Liver (tissue), 9 donors: ENCODE data around the gene PKP4. TPM values are rescaled to one million over a fixed set of nuclear protein-coding genes. Genes with fewer than 3 reads are reported as not detected.

Source experiments
- DNase-seq: peaks from one replicate; pipeline ENCODE4 v3.0.0-alpha.2; 2017; ENCODE audit warnings: low spot score
- H3K27ac ChIP-seq, 2 donors: one replicate each; pipeline ENCODE4 v1.7.0; 2013; ENCODE audit warnings: inconsistent platforms in 2 of 2, low read length in 2 of 2, control low read depth in 1 of 2, low read depth in 1 of 2, mild to moderate bottlenecking in 1 of 2
- H3K27me3 ChIP-seq, 4 donors: one replicate each; pipeline versions ENCODE4 v1.6.1 to v1.7.0; 2013; ENCODE audit warnings: low read length in 3 of 4, inconsistent platforms in 1 of 4, mild to moderate bottlenecking in 1 of 4, moderate library complexity in 1 of 4; ENCODE audit not compliant: control insufficient read depth in 4 of 4, insufficient read depth in 4 of 4
- H3K36me3 ChIP-seq, 4 donors: one replicate each; pipeline versions ENCODE4 v1.6.1 to v1.7.0; 2013; ENCODE audit warnings: low read length in 3 of 4, mild to moderate bottlenecking in 3 of 4, low read depth in 1 of 4, moderate library complexity in 1 of 4; ENCODE audit not compliant: control insufficient read depth in 4 of 4, insufficient read depth in 3 of 4
- H3K4me1 ChIP-seq, 4 donors: one replicate each; pipeline versions ENCODE4 v1.6.1 to v1.7.0; 2013; ENCODE audit warnings: low read length in 3 of 4, mild to moderate bottlenecking in 3 of 4, moderate library complexity in 1 of 4; ENCODE audit not compliant: control insufficient read depth in 4 of 4, insufficient read depth in 4 of 4
- H3K4me3 ChIP-seq, 3 donors: one replicate each; pipeline versions ENCODE4 v1.6.1 to v1.7.0; 2013; ENCODE audit warnings: low read length in 3 of 3, control low read depth in 1 of 3, low read depth in 1 of 3, mild to moderate bottlenecking in 1 of 3
- H3K9ac ChIP-seq, 2 donors: one replicate each; pipeline ENCODE4 v1.7.0; 2013; ENCODE audit warnings: low read length in 2 of 2, mild to moderate bottlenecking in 2 of 2, moderate library complexity in 2 of 2, control low read depth in 1 of 2, low read depth in 1 of 2
- H3K9me3 ChIP-seq, 4 donors: one replicate each; pipeline versions ENCODE4 v1.6.1 to v1.7.0; 2013; ENCODE audit warnings: low read length in 3 of 4; ENCODE audit not compliant: control insufficient read depth in 4 of 4
- ATF3 ChIP-seq: IDR thresholded peaks from 2 replicates; pipeline ENCODE4 v1.6.1; 2016; ENCODE audit warnings: antibody characterized with exemption
- CTCF ChIP-seq: fragments of 150-350 bp; IDR thresholded peaks from 2 replicates; pipeline ENCODE4 v1.5.1; 2017; ENCODE audit warnings: improper control_type of control experiment, low read depth, low read length; ENCODE audit not compliant: missing input control
- EGR1 ChIP-seq, 2 donors: IDR thresholded peaks; 2 replicates each; pipeline ENCODE4 v1.6.1; 2016 to 2018; ENCODE audit warnings: antibody characterized with exemption in 2 of 2, low read depth in 2 of 2
- FOXA2 ChIP-seq: IDR thresholded peaks from 2 replicates; pipeline ENCODE4 v1.6.1; 2016; ENCODE audit warnings: antibody characterized with exemption
- GABPA ChIP-seq, 2 donors: IDR thresholded peaks in 1 of 2; conservative IDR thresholded peaks in 1 of 2; 2 replicates each; pipeline ENCODE4 v1.6.1; 2016; ENCODE audit warnings: antibody characterized with exemption in 2 of 2, mild to moderate bottlenecking in 1 of 2, moderate library complexity in 1 of 2
- HNF4A ChIP-seq, 2 donors: conservative IDR thresholded peaks; 2 replicates each; pipeline ENCODE4 v1.6.1; 2016; ENCODE audit warnings: antibody characterized with exemption in 2 of 2, mild to moderate bottlenecking in 2 of 2
- JUND ChIP-seq, 2 donors: IDR thresholded peaks; 2 replicates each; pipeline ENCODE4 v1.6.1; 2016; ENCODE audit warnings: antibody characterized with exemption in 2 of 2
- MAX ChIP-seq: IDR thresholded peaks from 2 replicates; pipeline ENCODE4 v1.6.1; 2016; ENCODE audit warnings: antibody characterized with exemption
- RAD21 ChIP-seq, 2 donors: IDR thresholded peaks; 2 replicates each; pipeline ENCODE4 v1.6.1; 2016; ENCODE audit warnings: antibody characterized with exemption in 2 of 2, mild to moderate bottlenecking in 2 of 2
- REST ChIP-seq: IDR thresholded peaks from 2 replicates; pipeline ENCODE4 v1.6.1; 2016; ENCODE audit warnings: antibody characterized with exemption, mild to moderate bottlenecking
- RXRA ChIP-seq, 2 donors: IDR thresholded peaks; 2 replicates each; pipeline ENCODE4 v1.6.1; 2017 to 2018; ENCODE audit warnings: antibody characterized with exemption in 2 of 2, mild to moderate bottlenecking in 1 of 2
- SP1 ChIP-seq: IDR thresholded peaks from 2 replicates; pipeline ENCODE4 v1.6.1; 2018; ENCODE audit warnings: antibody characterized with exemption, mild to moderate bottlenecking
- TAF1 ChIP-seq: conservative IDR thresholded peaks from 2 replicates; pipeline ENCODE4 v1.6.1; 2016; ENCODE audit warnings: antibody characterized with exemption, mild to moderate bottlenecking
- YY1 ChIP-seq: IDR thresholded peaks from 2 replicates; pipeline ENCODE4 v1.6.1; 2016; ENCODE audit warnings: antibody characterized with exemption, mild to moderate bottlenecking
- ZBTB33 ChIP-seq: IDR thresholded peaks from 2 replicates; pipeline ENCODE4 v1.6.1; 2016; ENCODE audit warnings: antibody characterized with exemption
- WGBS: extraction: QIAGEN DNeasy Blood & Tissue Kit; methylation state at CpG from one replicate; pipeline ENCODE4 v1.1.7; 2013; 5-methylcytosine and 5-hydroxymethylcytosine counted together
- polyA plus RNA-seq, 2 donors: library from polyadenylated mRNA; stranded (reverse) in 1 of 2; unstranded in 1 of 2; fragments of 200-250 nt in 1 of 2; fragments of >200 nt in 1 of 2; fragmentation: Nextera tagmentation in 1 of 2; extraction: Ambion mirVana in 1 of 2; gene quantifications; one replicate each; pipeline versions ENCODE4 v1.2.1 to v1.2.3, GENCODE V29; 2013 to 2015
- total RNA-seq, 2 donors: library from RNA; depleted of rRNA; stranded (reverse); fragments of >200 nt; gene quantifications; one replicate each; pipeline ENCODE4 v1.2.3, GENCODE V29; 2014
- donor health status: healthy.
- donor health status: healthy.
- donor health status: healthy.
- donor health status: healthy.
- donor health status: healthy.

PKP4 gene
- total and polyA plus RNA-seq, 4 donors, result 7.7 to 33.8 (median 19.0) TPM

- no peak for DNase-seq
- TF ChIP-seq HNF4A (conservative IDR thresholded peaks at IDR 0.05) (no peak), EGR1 (IDR thresholded peaks at IDR 0.05; ENCODE audit: low read depth in 2 of 2) (no peak), ZBTB33 (no peak), TAF1 (no peak), YY1 (no peak), CTCF (no peak), MAX (no peak), RXRA (IDR thresholded peaks at IDR 0.05) (no peak), GABPA (IDR thresholded peaks at IDR 0.05 in 1 of 2, conservative IDR thresholded peaks at IDR 0.05 in 1 of 2) (no peak), SP1 (no peak)
- peaks cover 0 to 12% (median 3%) of the 10 kb centered on the region in 4 donors for H3K4me1 ChIP-seq
These were observed 50.4 kb downstream of the PKP4 start for GRCh38 chr2:158507141-158507540.

GRCh38 chr2:158507679-158508078 lies 50.9 kb downstream of the PKP4 start:
- 91% methylated on average over 2 of the region's 2 CpGs for WGBS

More at GRCh38 chr2:158507141-158507540, 50.4 kb downstream of the PKP4 start:
- Histone ChIP-seq H3K36me3 (no peaks in the 10 kb centered on the region), H3K27ac (no peak overlapping the region), H3K27me3 (no peaks in the 10 kb centered on the region), H3K9ac (no peak overlapping the region), H3K9me3 (no peaks in the 10 kb centered on the region), H3K4me3 (no peak overlapping the region)
- 91% methylated on average over 4 of the region's 4 CpGs for WGBS

GRCh38 chr2:158509928-158510797 lies 53.4 kb downstream of the PKP4 start:
- no peak overlapping the region for H3K27ac ChIP-seq
- no peaks in the 10 kb centered on the region for H3K36me3 ChIP-seq
- H3K9ac ChIP-seq, result no peak overlapping the region
- peaks cover 0 to 3% (median 0%) of the 10 kb centered on the region in 4 donors for H3K4me1 ChIP-seq
- H3K4me3 ChIP-seq, result no peak overlapping the region
- no peaks in the 10 kb centered on the region for H3K9me3 ChIP-seq
- DNase-seq, result no peak
- no peaks in the 10 kb centered on the region for H3K27me3 ChIP-seq
- 90% methylated on average over 2 of the region's 2 CpGs for WGBS
- TF ChIP-seq REST (no peak), FOXA2 (no peak), TAF1 (no peak), ZBTB33 (no peak), YY1 (no peak), EGR1 (IDR thresholded peaks at IDR 0.05; ENCODE audit: low read depth in 2 of 2) (no peak)

More at GRCh38 chr2:158507679-158508078, 50.9 kb downstream of the PKP4 start:
- Histone ChIP-seq H3K27me3 (no peaks in the 10 kb centered on the region), H3K36me3 (no peaks in the 10 kb centered on the region), H3K9ac (no peak overlapping the region), H3K4me1 (peaks cover 0 to 14% (median 2%) of the 10 kb centered on the region in 4 donors), H3K4me3 (no peak overlapping the region), H3K27ac (no peak overlapping the region), H3K9me3 (no peaks in the 10 kb centered on the region)
- no peak for DNase-seq
- TF ChIP-seq FOXA2 (no peak), ATF3 (no peak), RAD21 (IDR thresholded peaks at IDR 0.05) (no peak), JUND (IDR thresholded peaks at IDR 0.05) (no peak)
